K562 (cell line): ENCODE measurements around the gene PIK3CA. TPM values are rescaled to one million over a fixed set of nuclear protein-coding genes. Genes with fewer than 3 reads are reported as not detected.

Experiments used
- EP300 ChIP-seq: IDR thresholded peaks from 2 replicates; pipeline ENCODE4 v1.6.1; 2012; ENCODE audit warnings: low read length, improper control_type of control experiment
- FOSL1 ChIP-seq: fragments of 200-800 bp; sonication (Bioruptor generic); conservative IDR thresholded peaks from 2 replicates; pipeline ENCODE4 v1.6.1; 2016; ENCODE audit warnings: missing genetic modification characterization, missing compliant biosample characterization
- MYC ChIP-seq, 2 experiments: fragments of 250-450 bp in 1 of 2; sonication (Bioruptor Pico) in 1 of 2; IDR thresholded peaks; 2 replicates each; pipeline versions ENCODE4 v1.5.1 to v1.6.1; 2012 to 2021; ENCODE audit warnings: low read depth in 2 of 2, borderline replicate concordance in 1 of 2, improper control_type of control experiment in 1 of 2, low read length in 1 of 2, mild to moderate bottlenecking in 1 of 2, moderate library complexity in 1 of 2
- PBX2 ChIP-seq, 2 experiments: IDR thresholded peaks in 1 of 2; conservative IDR thresholded peaks in 1 of 2; 2 replicates each; pipeline ENCODE4 v1.6.1; 2016; ENCODE audit warnings: low read depth in 2 of 2, mild to moderate bottlenecking in 1 of 2, missing compliant biosample characterization in 1 of 2, missing genetic modification characterization in 1 of 2, moderate library complexity in 1 of 2
- RB1 ChIP-seq: fragments of 450-650 bp; IDR thresholded peaks from 2 replicates; pipeline ENCODE4 v1.6.1; 2017; ENCODE audit warnings: low read depth, mild to moderate bottlenecking
- RCOR1 ChIP-seq, 2 experiments: IDR thresholded peaks; 2 replicates each; pipeline ENCODE4 v1.6.1; 2012; ENCODE audit warnings: low read depth in 2 of 2, low read length in 2 of 2, borderline replicate concordance in 1 of 2, improper control_type of control experiment in 1 of 2
- TCF7L2 ChIP-seq: fragments of 150-350 bp; IDR thresholded peaks from 2 replicates; pipeline ENCODE4 v1.6.1; 2016; ENCODE audit warnings: low read depth, mild to moderate bottlenecking, low read length, moderate library complexity
- polyA plus RNA-seq, 8 experiments: library from polyadenylated mRNA; depleted of rRNA in 4 of 8; stranded (reverse) in 5 of 8; unstranded in 3 of 8; fragments of >200 nt; fragmentation: Nextera tagmentation in 2 of 8; fragmentation: Illumina TruSeq in 1 of 8; extraction: Ambion mirVana in 2 of 8; extraction: Trizol in 1 of 8; gene quantifications; 2 replicates each; pipeline versions ENCODE4 v1.2.1 to v1.2.3, GENCODE V29; 2011 to 2014; ENCODE audit warnings: inconsistent platforms in 1 of 8, missing spikeins in 1 of 8
- total RNA-seq, 7 experiments: library from RNA; depleted of rRNA in 6 of 7; stranded (reverse); fragments of >200 nt in 6 of 7; fragmentation: Illumina TruSeq in 2 of 7; extraction: Trizol in 2 of 7; gene quantifications; 2 replicates each; pipeline versions ENCODE4 v1.2.1 to v1.2.3, GENCODE V29; 2011 to 2021; ENCODE audit warnings: low replicate concordance in 1 of 7
- TF ChIP-seq, protein P1 (sequence below): sonication (generic); formaldehyde crosslinking; IDR thresholded peaks from 2 replicates; pipeline ENCODE4 v1.8.0; 2022; ENCODE audit warnings: mild to moderate bottlenecking, missing genetic modification reagents
- TF ChIP-seq, protein P2 (sequence below): fragments of 450-650 bp; IDR thresholded peaks from 2 replicates; pipeline ENCODE4 v1.6.1; 2016
- TF ChIP-seq, protein P3 (sequence below): fragments of 450-650 bp; IDR thresholded peaks from 2 replicates; pipeline ENCODE4 v1.6.1; 2018; ENCODE audit not compliant: partially characterized antibody

PIK3CA gene
- total and polyA plus RNA-seq, 9 of the 15 experiments (the other 6 are each of a cell fraction or from before 2014, with no cell fraction given): 3.8 to 19.4 (median 10.8) TPM

- TF ChIP-seq PBX2 (CRISPR knock-in tag; IDR thresholded peaks at IDR 0.05; ENCODE audit: low read depth): no peak
- peak; percentile 85 for TF ChIP-seq PBX2 (tag; conservative IDR thresholded peaks at IDR 0.05; ENCODE audit: low read depth)
- 0 out of 2 replicates have a peak, but pooled peaks have one; percentile 28 for TF ChIP-seq MYC (IDR thresholded peaks at IDR 0.05; ENCODE audit: low read depth, low read length)
- TF ChIP-seq MYC (CRISPR knock-in tag; IDR thresholded peaks at IDR 0.05; ENCODE audit: borderline replicate concordance, low read depth): no peak
- TF ChIP-seq RB1: peak; percentile 14; the same call in 1 of the 2 replicates
- TF ChIP-seq, protein P1, sequence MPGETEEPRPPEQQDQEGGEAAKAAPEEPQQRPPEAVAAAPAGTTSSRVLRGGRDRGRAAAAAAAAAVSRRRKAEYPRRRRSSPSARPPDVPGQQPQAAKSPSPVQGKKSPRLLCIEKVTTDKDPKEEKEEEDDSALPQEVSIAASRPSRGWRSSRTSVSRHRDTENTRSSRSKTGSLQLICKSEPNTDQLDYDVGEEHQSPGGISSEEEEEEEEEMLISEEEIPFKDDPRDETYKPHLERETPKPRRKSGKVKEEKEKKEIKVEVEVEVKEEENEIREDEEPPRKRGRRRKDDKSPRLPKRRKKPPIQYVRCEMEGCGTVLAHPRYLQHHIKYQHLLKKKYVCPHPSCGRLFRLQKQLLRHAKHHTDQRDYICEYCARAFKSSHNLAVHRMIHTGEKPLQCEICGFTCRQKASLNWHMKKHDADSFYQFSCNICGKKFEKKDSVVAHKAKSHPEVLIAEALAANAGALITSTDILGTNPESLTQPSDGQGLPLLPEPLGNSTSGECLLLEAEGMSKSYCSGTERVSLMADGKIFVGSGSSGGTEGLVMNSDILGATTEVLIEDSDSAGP (CRISPR knock-in tag): no peak
- peak; percentile 48; the same call in 1 of the 2 replicates for TF ChIP-seq EP300
- TF ChIP-seq, protein P2, sequence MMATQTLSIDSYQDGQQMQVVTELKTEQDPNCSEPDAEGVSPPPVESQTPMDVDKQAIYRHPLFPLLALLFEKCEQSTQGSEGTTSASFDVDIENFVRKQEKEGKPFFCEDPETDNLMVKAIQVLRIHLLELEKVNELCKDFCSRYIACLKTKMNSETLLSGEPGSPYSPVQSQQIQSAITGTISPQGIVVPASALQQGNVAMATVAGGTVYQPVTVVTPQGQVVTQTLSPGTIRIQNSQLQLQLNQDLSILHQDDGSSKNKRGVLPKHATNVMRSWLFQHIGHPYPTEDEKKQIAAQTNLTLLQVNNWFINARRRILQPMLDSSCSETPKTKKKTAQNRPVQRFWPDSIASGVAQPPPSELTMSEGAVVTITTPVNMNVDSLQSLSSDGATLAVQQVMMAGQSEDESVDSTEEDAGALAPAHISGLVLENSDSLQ: peak; percentile 79
- no peak for TF ChIP-seq TCF7L2
- TF ChIP-seq RCOR1 (IDR thresholded peaks at IDR 0.05; ENCODE audit: borderline replicate concordance in 1 of 2, low read depth in 2 of 2, low read length in 2 of 2): peak in 1 of 2 experiments; percentile 49; a peak in 1 of 4 replicates
- TF ChIP-seq FOSL1 (tag): peak; percentile 36; the same call in 1 of the 2 replicates
- TF ChIP-seq, protein P3, sequence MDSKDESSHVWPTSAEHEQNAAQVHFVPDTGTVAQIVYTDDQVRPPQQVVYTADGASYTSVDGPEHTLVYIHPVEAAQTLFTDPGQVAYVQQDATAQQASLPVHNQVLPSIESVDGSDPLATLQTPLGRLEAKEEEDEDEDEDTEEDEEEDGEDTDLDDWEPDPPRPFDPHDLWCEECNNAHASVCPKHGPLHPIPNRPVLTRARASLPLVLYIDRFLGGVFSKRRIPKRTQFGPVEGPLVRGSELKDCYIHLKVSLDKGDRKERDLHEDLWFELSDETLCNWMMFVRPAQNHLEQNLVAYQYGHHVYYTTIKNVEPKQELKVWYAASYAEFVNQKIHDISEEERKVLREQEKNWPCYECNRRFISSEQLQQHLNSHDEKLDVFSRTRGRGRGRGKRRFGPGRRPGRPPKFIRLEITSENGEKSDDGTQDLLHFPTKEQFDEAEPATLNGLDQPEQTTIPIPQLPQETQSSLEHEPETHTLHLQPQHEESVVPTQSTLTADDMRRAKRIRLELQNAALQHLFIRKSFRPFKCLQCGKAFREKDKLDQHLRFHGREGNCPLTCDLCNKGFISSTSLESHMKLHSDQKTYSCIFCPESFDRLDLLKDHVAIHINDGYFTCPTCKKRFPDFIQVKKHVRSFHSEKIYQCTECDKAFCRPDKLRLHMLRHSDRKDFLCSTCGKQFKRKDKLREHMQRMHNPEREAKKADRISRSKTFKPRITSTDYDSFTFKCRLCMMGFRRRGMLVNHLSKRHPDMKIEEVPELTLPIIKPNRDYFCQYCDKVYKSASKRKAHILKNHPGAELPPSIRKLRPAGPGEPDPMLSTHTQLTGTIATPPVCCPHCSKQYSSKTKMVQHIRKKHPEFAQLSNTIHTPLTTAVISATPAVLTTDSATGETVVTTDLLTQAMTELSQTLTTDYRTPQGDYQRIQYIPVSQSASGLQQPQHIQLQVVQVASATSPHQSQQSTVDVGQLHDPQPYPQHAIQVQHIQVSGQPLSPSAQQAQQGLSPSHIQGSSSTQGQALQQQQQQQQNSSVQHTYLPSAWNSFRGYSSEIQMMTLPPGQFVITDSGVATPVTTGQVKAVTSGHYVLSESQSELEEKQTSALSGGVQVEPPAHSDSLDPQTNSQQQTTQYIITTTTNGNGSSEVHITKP: peak; percentile 49
Measured at GRCh38 chr3:179288845-179289244, 140.7 kb downstream of the PIK3CA start (continued).
